Measurements from ENCODE around the gene CCDC51. TPM values are rescaled to one million over a fixed set of nuclear protein-coding genes. Genes with fewer than 3 reads are reported as not detected.
"Not testable (repeated sequence)": the region's sequence is repeated elsewhere in the genome, so short reads cannot be mapped to it uniquely, and the experiment has no call there.

Gene CCDC51
- total RNA-seq, 1 donor from 2014 or later = 39.2 TPM

DNA sequence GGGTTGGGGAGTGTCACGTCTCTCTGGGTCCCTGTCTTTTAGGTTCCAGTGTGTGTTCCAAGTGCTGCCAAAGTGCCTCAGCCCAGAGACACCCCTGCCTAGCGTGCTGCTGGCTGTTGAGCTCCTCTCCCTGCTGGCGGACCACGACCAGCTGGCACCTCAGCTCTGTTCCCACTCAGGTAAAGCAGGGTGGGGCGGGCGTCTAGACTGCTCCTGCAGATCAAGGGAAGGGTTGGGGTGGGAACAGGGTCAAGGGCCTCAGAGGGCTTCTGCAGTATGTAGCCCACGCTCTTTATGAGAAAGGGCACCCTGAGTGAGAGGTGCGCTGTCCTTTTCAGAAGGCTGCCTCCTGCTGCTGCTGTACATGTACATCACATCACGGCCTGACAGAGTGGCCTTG, 23.8 kb upstream of the CCDC51 start:
- no peak for DNase-seq (ENCODE audit: low read depth)
- H3K36me3 ChIP-seq (ENCODE audit: control insufficient read depth, insufficient read depth, low read length) = no peaks in the 10 kb centered on the region
- TF ChIP-seq, protein P1, sequence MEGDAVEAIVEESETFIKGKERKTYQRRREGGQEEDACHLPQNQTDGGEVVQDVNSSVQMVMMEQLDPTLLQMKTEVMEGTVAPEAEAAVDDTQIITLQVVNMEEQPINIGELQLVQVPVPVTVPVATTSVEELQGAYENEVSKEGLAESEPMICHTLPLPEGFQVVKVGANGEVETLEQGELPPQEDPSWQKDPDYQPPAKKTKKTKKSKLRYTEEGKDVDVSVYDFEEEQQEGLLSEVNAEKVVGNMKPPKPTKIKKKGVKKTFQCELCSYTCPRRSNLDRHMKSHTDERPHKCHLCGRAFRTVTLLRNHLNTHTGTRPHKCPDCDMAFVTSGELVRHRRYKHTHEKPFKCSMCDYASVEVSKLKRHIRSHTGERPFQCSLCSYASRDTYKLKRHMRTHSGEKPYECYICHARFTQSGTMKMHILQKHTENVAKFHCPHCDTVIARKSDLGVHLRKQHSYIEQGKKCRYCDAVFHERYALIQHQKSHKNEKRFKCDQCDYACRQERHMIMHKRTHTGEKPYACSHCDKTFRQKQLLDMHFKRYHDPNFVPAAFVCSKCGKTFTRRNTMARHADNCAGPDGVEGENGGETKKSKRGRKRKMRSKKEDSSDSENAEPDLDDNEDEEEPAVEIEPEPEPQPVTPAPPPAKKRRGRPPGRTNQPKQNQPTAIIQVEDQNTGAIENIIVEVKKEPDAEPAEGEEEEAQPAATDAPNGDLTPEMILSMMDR (IDR thresholded peaks at IDR 0.05; ENCODE audit: insufficient read depth, low read length, poor library complexity, severe bottlenecking) = no peak
- H3K27me3 ChIP-seq (ENCODE audit: control insufficient read depth, insufficient read depth, low read length) = no peaks in the 10 kb centered on the region
- no peak overlapping the region for H3K4me3 ChIP-seq (ENCODE audit: low read depth, low read length)

DNA sequence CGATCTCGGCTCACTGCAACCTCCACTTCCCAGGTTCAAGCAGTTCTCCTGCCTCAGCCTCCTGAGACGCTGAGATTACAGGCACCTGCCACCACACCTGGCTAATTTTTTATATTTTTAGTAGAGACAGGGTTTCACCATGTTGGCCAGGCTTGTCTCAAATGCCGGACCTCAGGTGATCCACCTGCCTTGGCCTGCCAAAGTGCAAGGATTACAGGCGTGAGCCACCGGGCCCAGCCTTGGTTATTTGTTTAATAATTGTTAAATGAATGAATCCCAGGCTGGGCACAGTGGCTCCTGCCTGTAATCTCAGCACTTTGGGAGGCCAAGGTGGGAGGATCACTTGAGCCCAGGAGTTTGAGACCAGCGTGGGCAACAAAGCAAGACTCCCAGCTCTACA, 21.8 kb upstream of the CCDC51 start:
- H3K36me3 ChIP-seq (ENCODE audit: control insufficient read depth, insufficient read depth, low read length); H3K27me3 ChIP-seq (ENCODE audit: control insufficient read depth, insufficient read depth, low read length); DNase-seq (ENCODE audit: low read depth); H3K4me3 ChIP-seq (ENCODE audit: low read depth, low read length): not testable (repeated sequence)

DNA sequence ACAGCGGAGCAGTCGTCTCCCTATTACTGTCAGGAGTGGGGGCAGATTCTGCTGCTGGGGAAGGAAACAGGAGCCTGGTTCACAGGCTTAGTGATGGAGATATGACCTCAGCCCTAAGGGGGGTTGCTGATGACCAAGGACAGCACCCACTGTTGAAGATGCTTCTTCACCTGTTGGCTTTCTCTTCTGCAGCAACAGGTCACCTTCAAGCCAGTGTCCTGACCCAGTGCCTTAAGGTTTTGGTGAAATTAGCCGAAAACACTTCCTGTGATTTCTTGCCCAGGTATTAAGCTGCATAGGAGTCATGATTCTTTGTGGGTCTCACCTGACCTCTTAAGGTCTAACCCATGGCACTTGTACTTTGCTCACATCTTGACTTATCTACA, 20.6 kb upstream of the CCDC51 start:
- no peak overlapping the region for H3K4me3 ChIP-seq (ENCODE audit: low read depth, low read length)
- DNase-seq (ENCODE audit: low read depth) = no peak
- TF ChIP-seq, protein P1 (IDR thresholded peaks at IDR 0.05; ENCODE audit: insufficient read depth, low read length, poor library complexity, severe bottlenecking) = no peak
- H3K36me3 ChIP-seq (ENCODE audit: control insufficient read depth, insufficient read depth, low read length) = no peaks in the 10 kb centered on the region
- H3K27me3 ChIP-seq (ENCODE audit: control insufficient read depth, insufficient read depth, low read length) = no peaks in the 10 kb centered on the region

DNA sequence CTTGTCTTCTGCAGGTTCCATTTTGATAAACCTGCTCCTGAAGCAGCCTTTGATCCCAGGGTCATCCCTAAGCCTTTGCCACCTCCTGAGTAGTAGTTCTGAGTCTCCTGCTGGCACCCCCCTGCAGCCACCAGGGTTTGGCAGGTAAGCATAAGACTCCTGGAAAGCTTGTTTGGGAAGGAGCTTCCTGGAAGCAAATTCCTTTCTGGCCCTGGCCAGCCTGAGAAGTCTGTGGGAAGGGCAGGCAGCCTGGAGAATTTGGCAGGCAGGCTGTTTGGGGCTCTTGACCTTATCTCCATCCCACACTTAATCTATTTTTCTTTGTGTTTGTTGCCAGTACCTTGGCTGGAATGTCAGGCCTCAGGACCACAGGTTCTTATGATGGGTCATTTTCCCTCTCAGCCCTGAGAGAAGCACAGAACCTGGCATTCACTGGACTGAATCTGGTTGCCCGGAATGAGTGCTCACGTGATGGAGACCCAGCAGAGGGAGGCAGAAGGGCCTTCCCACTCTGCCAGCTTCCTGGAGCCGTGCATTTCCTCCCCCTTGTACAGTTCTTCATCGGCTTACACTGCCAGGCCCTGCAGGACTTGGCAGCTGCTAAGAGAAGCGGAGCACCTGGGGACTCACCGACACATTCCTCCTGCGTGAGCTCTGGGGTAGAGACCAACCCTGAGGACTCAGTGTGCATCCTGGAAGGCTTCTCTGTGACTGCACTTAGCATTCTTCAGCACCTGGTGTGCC, 20.0 kb upstream of the CCDC51 start:
- Histone ChIP-seq H3K4me3 (ENCODE audit: low read depth, low read length) (no peak overlapping the region), H3K27me3 (ENCODE audit: control insufficient read depth, insufficient read depth, low read length) (no peaks in the 10 kb centered on the region), H3K36me3 (ENCODE audit: control insufficient read depth, insufficient read depth, low read length) (no peaks in the 10 kb centered on the region)
- TF ChIP-seq, protein P1 (IDR thresholded peaks at IDR 0.05; ENCODE audit: insufficient read depth, low read length, poor library complexity, severe bottlenecking) = no peak
- DNase-seq (ENCODE audit: low read depth) = no peak

DNA sequence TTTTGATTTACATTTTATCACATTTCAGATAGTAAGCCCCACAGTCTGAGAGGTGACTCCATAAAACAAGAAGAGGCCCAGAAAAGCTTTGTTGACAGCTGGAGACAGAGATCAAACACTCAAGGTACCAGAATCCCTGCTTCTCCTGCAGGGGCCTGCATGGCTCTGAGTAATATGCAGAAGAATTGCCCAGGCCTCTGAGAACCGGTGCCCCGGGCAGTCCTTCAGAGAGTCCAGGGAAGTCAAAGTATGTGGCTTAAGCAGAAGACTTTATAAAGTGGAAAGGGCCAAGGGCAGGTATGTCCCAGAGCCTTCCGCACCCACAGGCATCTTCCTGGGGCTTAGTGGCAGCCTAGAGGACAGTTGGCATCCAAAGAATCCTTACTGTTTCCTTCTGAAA, 19.4 kb upstream of the CCDC51 start:
- TF ChIP-seq, protein P1 (IDR thresholded peaks at IDR 0.05; ENCODE audit: insufficient read depth, low read length, poor library complexity, severe bottlenecking) = no peak
- H3K4me3 ChIP-seq (ENCODE audit: low read depth, low read length) = no peak overlapping the region
- H3K27me3 ChIP-seq (ENCODE audit: control insufficient read depth, insufficient read depth, low read length) = no peaks in the 10 kb centered on the region
- no peaks in the 10 kb centered on the region for H3K36me3 ChIP-seq (ENCODE audit: control insufficient read depth, insufficient read depth, low read length)
- DNase-seq (ENCODE audit: low read depth) = no peak

DNA sequence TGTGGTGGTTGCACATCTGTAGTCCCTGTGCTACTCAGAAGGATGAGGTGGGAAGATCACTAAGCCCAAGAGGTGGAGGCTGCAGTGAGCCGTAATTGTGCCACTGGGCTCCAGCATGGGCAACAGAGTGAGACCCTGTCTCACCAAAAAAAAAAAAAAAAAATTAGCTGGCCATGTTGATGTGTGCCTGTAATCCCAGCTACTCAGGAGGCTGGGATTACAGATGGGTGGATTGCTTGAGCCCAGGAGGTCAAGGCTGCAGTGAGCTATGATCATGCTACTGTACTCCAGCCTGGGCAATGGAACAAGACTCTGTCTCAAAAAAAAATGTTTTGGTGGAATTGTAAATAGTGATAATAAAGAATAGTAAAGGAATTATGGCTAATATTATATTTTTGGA, 16.5 kb upstream of the CCDC51 start:
- H3K36me3 ChIP-seq (ENCODE audit: control insufficient read depth, insufficient read depth, low read length) = peaks cover 5% of the 10 kb centered on the region
- TF ChIP-seq, protein P1 (IDR thresholded peaks at IDR 0.05; ENCODE audit: insufficient read depth, low read length, poor library complexity, severe bottlenecking) = no peak
- H3K4me3 ChIP-seq (ENCODE audit: low read depth, low read length) = no peak overlapping the region
- no peaks in the 10 kb centered on the region for H3K27me3 ChIP-seq (ENCODE audit: control insufficient read depth, insufficient read depth, low read length)
- DNase-seq (ENCODE audit: low read depth) = no peak

Measured in kidney epithelial cell (primary cell).